Osteoblast (primary cell): ENCODE results near the gene GTSE1. TPM values are rescaled to one million over a fixed set of nuclear protein-coding genes. Genes with fewer than 3 reads are reported as not detected.
A peak's percentile ranks its signal among the peaks of the same experiment; 100 is the strongest.

ENCODE experiments used
- DNase-seq: peaks from one replicate; pipeline ENCODE4 v3.0.0; 2011; ENCODE audit warnings: low spot score, mixed read lengths; ENCODE audit not compliant: insufficient read length; ENCODE audit errors: missing footprints
- H2AFZ ChIP-seq: 2 replicates; pipeline ENCODE4 v1.6.0; 2011; ENCODE audit warnings: mild to moderate bottlenecking, low read length
- H3K27ac ChIP-seq: 2 replicates; pipeline ENCODE4 v1.5.1; 2011; ENCODE audit warnings: mild to moderate bottlenecking, low read depth, low read length, moderate library complexity
- H3K27me3 ChIP-seq: 2 replicates; pipeline ENCODE4 v1.6.0; 2012; ENCODE audit warnings: mild to moderate bottlenecking, control low read depth, inconsistent platforms, low read length, moderate library complexity; ENCODE audit not compliant: insufficient read depth
- H3K36me3 ChIP-seq: 2 replicates; pipeline ENCODE4 v1.5.1; 2011; ENCODE audit warnings: mild to moderate bottlenecking, low read length, control low read depth, moderate library complexity; ENCODE audit not compliant: insufficient read depth
- H3K4me1 ChIP-seq: 2 replicates; pipeline ENCODE4 v1.5.1; 2011; ENCODE audit warnings: mild to moderate bottlenecking, low read length, control low read depth, moderate library complexity; ENCODE audit not compliant: insufficient read depth
- H3K4me2 ChIP-seq: 2 replicates; pipeline ENCODE4 v1.6.0; 2011; ENCODE audit warnings: mild to moderate bottlenecking, low read length; ENCODE audit not compliant: insufficient read depth
- H3K4me3 ChIP-seq: fragments of 200-600 bp; sonication (generic); 3 replicates; pipeline ENCODE4 v1.5.1; 2012; ENCODE audit warnings: mild to moderate bottlenecking, low read length, inconsistent platforms; ENCODE audit not compliant: insufficient read depth
- H3K79me2 ChIP-seq: 2 replicates; pipeline ENCODE4 v1.6.0; 2012; ENCODE audit warnings: mild to moderate bottlenecking, low read length, control low read depth, inconsistent platforms; ENCODE audit not compliant: insufficient read depth
- H3K9me3 ChIP-seq: 2 replicates; pipeline ENCODE4 v1.5.1; 2011; ENCODE audit warnings: low read depth, low read length, control low read depth
- H4K20me1 ChIP-seq: 2 replicates; pipeline ENCODE4 v1.6.0; 2012; ENCODE audit warnings: mild to moderate bottlenecking, low read length, control low read depth; ENCODE audit not compliant: insufficient read depth
- total RNA-seq: library from RNA; depleted of rRNA; stranded (reverse); fragments of >200 nt; gene quantifications from 2 replicates; pipeline ENCODE4 v1.2.3, GENCODE V29; 2012
- TF ChIP-seq, protein P1 (sequence below): IDR thresholded peaks from 2 replicates; pipeline ENCODE4 v1.5.1; 2011; ENCODE audit warnings: mild to moderate bottlenecking, low read depth, low read length, moderate library complexity; ENCODE audit errors: extremely low read depth

GTSE1 gene, protein sequence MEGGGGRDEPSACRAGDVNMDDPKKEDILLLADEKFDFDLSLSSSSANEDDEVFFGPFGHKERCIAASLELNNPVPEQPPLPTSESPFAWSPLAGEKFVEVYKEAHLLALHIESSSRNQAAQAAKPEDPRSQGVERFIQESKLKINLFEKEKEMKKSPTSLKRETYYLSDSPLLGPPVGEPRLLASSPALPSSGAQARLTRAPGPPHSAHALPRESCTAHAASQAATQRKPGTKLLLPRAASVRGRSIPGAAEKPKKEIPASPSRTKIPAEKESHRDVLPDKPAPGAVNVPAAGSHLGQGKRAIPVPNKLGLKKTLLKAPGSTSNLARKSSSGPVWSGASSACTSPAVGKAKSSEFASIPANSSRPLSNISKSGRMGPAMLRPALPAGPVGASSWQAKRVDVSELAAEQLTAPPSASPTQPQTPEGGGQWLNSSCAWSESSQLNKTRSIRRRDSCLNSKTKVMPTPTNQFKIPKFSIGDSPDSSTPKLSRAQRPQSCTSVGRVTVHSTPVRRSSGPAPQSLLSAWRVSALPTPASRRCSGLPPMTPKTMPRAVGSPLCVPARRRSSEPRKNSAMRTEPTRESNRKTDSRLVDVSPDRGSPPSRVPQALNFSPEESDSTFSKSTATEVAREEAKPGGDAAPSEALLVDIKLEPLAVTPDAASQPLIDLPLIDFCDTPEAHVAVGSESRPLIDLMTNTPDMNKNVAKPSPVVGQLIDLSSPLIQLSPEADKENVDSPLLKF
- total RNA-seq = 1.8 and 2.1 TPM in 2 replicates

DNA sequence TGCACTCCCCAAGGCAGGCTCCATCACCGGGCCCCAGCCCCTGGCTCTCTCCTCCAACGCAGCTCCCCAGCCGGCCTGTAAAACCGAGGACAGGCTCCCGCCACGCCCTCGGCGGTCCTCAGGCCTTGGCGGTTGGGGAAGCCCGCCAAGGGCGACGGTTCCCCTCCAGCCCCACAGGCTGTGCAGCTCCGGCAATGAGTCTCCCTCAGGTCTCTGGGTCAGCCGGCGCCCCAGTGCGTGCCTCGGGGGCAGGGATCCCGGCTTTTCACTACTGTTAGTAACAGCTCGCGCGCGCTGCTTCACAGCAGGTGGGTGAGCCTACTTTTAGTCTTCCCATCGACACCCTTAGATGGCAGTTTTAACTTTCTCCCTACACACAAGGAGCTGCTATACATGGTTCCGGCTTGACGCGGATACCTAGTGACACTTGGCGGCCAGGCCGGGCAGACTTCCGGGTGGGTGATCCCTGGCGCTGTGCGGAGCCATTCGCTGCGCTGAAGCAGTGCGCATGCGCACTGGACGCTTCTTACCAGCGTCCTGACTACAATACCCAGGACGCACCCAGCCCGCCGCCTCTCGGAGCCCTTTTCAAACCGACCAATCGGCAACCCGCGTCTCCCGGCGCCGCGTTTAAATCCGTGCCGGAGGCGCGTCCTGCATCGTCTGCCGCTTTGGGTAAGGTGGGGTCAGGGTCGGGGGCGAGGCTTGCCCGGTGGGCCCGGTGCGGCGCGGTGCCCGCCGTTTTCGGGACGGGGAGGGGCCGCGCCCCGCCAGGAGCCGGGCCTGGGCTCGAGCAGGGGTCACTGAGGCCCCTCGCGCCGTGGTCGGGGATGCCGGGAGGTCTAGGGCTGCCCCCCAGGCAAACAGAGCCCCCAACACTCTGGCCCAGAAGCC, at the start of gene GTSE1:
Gene GTSE1, plus strand, starts transcription at position 614 of the 894 bp plus-strand sequence. CDS start 531 bp downstream, outside the sequence.
- Histone ChIP-seq H3K27me3 (no peaks in the 10 kb centered on the region), H3K4me3 (peak within 1 kb of the TSS; percentile 90), H3K79me2 (peaks cover 39% of the 10 kb centered on the region), H3K9me3 (no peaks in the 10 kb centered on the region), H3K4me1 (peaks cover 20% of the 10 kb centered on the region), H3K4me2 (peak within 1 kb of the TSS; percentile 92), H3K27ac (peak within 1 kb of the TSS; percentile 77), H2AFZ (peak within 1 kb of the TSS; percentile 98), H4K20me1 (no peaks in the 10 kb centered on the region), H3K36me3 (peaks cover 33% of the 10 kb centered on the region)
- TF ChIP-seq, protein P1, sequence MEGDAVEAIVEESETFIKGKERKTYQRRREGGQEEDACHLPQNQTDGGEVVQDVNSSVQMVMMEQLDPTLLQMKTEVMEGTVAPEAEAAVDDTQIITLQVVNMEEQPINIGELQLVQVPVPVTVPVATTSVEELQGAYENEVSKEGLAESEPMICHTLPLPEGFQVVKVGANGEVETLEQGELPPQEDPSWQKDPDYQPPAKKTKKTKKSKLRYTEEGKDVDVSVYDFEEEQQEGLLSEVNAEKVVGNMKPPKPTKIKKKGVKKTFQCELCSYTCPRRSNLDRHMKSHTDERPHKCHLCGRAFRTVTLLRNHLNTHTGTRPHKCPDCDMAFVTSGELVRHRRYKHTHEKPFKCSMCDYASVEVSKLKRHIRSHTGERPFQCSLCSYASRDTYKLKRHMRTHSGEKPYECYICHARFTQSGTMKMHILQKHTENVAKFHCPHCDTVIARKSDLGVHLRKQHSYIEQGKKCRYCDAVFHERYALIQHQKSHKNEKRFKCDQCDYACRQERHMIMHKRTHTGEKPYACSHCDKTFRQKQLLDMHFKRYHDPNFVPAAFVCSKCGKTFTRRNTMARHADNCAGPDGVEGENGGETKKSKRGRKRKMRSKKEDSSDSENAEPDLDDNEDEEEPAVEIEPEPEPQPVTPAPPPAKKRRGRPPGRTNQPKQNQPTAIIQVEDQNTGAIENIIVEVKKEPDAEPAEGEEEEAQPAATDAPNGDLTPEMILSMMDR = peak; percentile 14
- peak; percentile 100 for DNase-seq

DNA sequence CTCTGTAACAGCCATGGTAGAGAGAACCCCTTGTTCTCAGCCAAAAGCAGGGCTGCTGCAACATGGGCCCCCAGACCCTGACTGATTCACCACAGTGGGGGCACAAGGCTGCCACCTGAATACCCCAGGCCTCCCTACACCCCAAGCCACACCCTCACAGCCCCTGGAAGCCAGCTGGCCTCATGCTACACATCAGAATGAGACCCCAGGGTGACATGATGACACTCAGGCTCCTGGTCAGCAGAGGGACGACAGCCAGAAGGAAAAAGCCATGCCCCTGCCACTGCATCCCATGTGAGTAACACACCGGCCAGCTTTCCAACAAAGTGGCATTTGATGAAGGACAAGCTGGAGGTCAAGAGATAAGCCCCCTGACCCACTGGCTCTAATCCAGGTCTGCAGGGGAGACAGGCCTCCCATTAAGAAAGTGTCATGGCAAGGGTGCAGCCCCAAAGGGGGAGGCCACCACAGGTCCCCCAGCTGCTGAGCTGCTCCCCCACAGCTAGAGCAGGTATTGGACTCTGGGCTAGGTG, 49.2 kb upstream of the GTSE1 start:
- Histone ChIP-seq H4K20me1 (peaks cover 5% of the 10 kb centered on the region), H3K4me2 (no peak overlapping the region), H2AFZ (no peak overlapping the region), H3K36me3 (peaks cover 3% of the 10 kb centered on the region), H3K4me1 (peaks cover 9% of the 10 kb centered on the region), H3K27ac (no peak overlapping the region), H3K4me3 (no peak overlapping the region), H3K79me2 (peaks cover 6% of the 10 kb centered on the region), H3K9me3 (no peaks in the 10 kb centered on the region), H3K27me3 (no peaks in the 10 kb centered on the region)
- no peak for DNase-seq
- TF ChIP-seq, protein P1 = no peak

GRCh38 chr22:46250035-46250782, 46.5 kb upstream of the GTSE1 start, which contains the start of gene CDPF1:
Gene CDPF1, minus strand, starts transcription at chr22:46250293. Its CDS starts 2,009 bp downstream, at chr22:46248284.
- peak; percentile 100 for DNase-seq

More at GRCh38 chr22:46250035-46250782, 46.5 kb upstream of the GTSE1 start, which contains the start of gene CDPF1:
- Histone ChIP-seq H3K4me3 (peak within 1 kb of the TSS; percentile 87), H3K9me3 (peaks cover 2% of the 10 kb centered on the region), H3K4me2 (peak within 1 kb of the TSS; percentile 95), H3K79me2 (peaks cover 6% of the 10 kb centered on the region), H3K4me1 (peaks cover 9% of the 10 kb centered on the region), H4K20me1 (no peaks in the 10 kb centered on the region), H3K36me3 (no peaks in the 10 kb centered on the region), H3K27ac (peak within 1 kb of the TSS; percentile 56), H2AFZ (peak within 1 kb of the TSS; percentile 92), H3K27me3 (no peaks in the 10 kb centered on the region)
- TF ChIP-seq, protein P1 = no peak
